Fibroblast of the aortic adventitia (primary cell): ENCODE data around the gene CAPN3. TPM values are rescaled to one million over a fixed set of nuclear protein-coding genes. Genes with fewer than 3 reads are reported as not detected.
A peak's percentile ranks its signal among the peaks of the same experiment; 100 is the strongest.

ENCODE experiments used
- DNase-seq: peaks from one replicate; pipeline ENCODE4 v3.0.0-alpha.2; 2010; ENCODE audit warnings: low read depth
- H3K4me3 ChIP-seq: 2 replicates; pipeline ENCODE4 v1.5.1; 2011; ENCODE audit warnings: low read depth, mild to moderate bottlenecking, control low read depth, low read length, moderate library complexity
- total RNA-seq: library from RNA; depleted of rRNA; stranded (reverse); fragments of >200 nt; gene quantifications from 2 replicates; pipeline ENCODE4 v1.2.3, GENCODE V29; 2012; ENCODE audit warnings: low replicate concordance
- TF ChIP-seq, protein P1 (sequence below): IDR thresholded peaks from 2 replicates; pipeline ENCODE4 v1.5.1; 2011; ENCODE audit warnings: mild to moderate bottlenecking, low read length, control low read depth, inconsistent platforms; ENCODE audit not compliant: insufficient read depth

Gene CAPN3
- total RNA-seq, 1 donor = 2.5 TPM

DNA sequence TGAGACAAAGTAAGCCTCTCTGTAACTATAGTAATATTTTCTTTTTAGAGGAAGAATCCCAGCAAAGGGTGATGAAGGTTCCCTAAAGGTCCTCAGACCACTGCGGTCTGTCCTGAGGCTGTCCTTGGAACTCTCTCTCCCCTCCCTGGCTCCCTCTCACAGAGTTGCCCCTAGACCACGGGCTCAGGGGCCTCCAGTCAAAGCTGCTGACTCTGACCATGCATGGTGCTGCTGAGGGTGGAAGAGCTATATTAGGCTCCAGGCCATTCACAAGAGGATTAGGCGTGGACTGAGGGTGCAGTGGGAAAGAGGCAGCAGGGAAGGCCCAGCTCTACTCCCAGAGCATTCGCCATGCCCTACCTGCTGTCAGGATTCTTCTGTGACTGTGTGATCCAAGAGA is 14.6 kb downstream of the CAPN3 start:
- no peak overlapping the region for H3K4me3 ChIP-seq
- TF ChIP-seq, protein P1, sequence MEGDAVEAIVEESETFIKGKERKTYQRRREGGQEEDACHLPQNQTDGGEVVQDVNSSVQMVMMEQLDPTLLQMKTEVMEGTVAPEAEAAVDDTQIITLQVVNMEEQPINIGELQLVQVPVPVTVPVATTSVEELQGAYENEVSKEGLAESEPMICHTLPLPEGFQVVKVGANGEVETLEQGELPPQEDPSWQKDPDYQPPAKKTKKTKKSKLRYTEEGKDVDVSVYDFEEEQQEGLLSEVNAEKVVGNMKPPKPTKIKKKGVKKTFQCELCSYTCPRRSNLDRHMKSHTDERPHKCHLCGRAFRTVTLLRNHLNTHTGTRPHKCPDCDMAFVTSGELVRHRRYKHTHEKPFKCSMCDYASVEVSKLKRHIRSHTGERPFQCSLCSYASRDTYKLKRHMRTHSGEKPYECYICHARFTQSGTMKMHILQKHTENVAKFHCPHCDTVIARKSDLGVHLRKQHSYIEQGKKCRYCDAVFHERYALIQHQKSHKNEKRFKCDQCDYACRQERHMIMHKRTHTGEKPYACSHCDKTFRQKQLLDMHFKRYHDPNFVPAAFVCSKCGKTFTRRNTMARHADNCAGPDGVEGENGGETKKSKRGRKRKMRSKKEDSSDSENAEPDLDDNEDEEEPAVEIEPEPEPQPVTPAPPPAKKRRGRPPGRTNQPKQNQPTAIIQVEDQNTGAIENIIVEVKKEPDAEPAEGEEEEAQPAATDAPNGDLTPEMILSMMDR = no peak
- DNase-seq = no peak

- TF ChIP-seq, protein P1 = no peak
Measured at GRCh38 chr15:42374810-42375209, 15.5 kb downstream of the CAPN3 start.

DNA sequence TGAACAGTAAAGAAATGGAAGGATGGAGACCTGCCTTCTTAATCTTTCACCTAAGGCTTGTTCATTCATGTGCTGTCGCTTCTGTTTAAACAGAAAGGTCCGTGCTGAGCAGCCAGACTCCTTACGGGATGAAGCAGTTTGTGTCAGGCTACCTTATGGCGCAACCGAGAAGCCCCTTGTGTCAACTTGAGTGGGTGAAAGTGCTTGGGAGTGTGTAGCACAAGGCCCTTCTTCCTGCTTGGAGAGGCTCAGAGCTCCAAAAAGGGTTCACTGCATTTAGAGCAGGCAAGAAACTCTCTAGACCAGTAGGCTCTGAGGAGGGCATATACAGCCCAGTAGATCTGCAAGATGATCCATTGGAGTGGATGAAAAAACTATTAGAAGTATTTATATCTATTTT is 16.0 kb downstream of the CAPN3 start:
- DNase-seq = no peak
- TF ChIP-seq, protein P1 = no peak
- no peak overlapping the region for H3K4me3 ChIP-seq

More at GRCh38 chr15:42374810-42375209, 15.5 kb downstream of the CAPN3 start:
- no peak for DNase-seq
- H3K4me3 ChIP-seq = no peak overlapping the region

GRCh38 chr15:42375941-42376340 is 16.6 kb downstream of the CAPN3 start:
- DNase-seq = no peak
- H3K4me3 ChIP-seq = no peak overlapping the region
- TF ChIP-seq, protein P1 = no peak

DNA sequence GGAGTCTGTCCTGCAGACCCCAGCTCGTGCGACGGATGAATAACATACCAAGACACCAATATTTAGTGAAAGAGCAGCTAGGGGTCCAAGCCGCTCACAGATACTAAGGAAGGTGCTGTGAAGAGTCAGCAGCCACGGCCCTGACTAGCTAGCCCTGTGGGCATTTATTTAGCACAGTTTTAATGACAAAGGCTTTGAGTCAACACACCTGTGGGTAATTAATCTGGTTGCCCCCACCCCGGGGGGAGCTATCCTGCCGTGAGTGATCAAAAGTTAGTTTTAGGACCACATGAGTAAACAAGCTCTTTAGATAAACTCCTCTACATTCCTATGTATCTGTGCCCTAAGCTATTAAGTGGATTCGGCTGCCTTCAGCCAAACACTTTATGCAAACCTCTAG is 18.7 kb downstream of the CAPN3 start:
- DNase-seq = no peak
- TF ChIP-seq, protein P1 = no peak
- H3K4me3 ChIP-seq = no peak overlapping the region

- TF ChIP-seq, protein P1 = no peak
- DNase-seq = no peak
Measured at GRCh38 chr15:42384597-42384996, 25.3 kb downstream of the CAPN3 start.

GRCh38 chr15:42385206-42385979 is 26.1 kb downstream of the CAPN3 start:
- H3K4me3 ChIP-seq = no peak overlapping the region
- DNase-seq = peak; percentile 60
- TF ChIP-seq, protein P1 = peak; percentile 84

More at GRCh38 chr15:42384597-42384996, 25.3 kb downstream of the CAPN3 start:
- H3K4me3 ChIP-seq = no peak overlapping the region
